OCI-LY3 (cell line): ENCODE data around the gene CROCC.
"Not testable (repeated sequence)": the region's sequence is repeated elsewhere in the genome, so short reads cannot be mapped to it uniquely, and the experiment has no call there.

ENCODE experiments used
- EZH2phosphoT487 ChIP-seq: fragments of 200-600 bp; shearing (Covaris generic); IDR thresholded peaks from 2 replicates; pipeline ENCODE4 v1.6.1; 2018; ENCODE audit warnings: antibody characterized with exemption, mixed run types, low read depth
- TF ChIP-seq, protein P1 (sequence below): fragments of 200-600, 300-600 bp; sonication (generic); IDR thresholded peaks from 2 replicates; pipeline ENCODE4 v1.5.1; 2014; ENCODE audit warnings: antibody characterized with exemption, low read length, low read depth

DNA sequence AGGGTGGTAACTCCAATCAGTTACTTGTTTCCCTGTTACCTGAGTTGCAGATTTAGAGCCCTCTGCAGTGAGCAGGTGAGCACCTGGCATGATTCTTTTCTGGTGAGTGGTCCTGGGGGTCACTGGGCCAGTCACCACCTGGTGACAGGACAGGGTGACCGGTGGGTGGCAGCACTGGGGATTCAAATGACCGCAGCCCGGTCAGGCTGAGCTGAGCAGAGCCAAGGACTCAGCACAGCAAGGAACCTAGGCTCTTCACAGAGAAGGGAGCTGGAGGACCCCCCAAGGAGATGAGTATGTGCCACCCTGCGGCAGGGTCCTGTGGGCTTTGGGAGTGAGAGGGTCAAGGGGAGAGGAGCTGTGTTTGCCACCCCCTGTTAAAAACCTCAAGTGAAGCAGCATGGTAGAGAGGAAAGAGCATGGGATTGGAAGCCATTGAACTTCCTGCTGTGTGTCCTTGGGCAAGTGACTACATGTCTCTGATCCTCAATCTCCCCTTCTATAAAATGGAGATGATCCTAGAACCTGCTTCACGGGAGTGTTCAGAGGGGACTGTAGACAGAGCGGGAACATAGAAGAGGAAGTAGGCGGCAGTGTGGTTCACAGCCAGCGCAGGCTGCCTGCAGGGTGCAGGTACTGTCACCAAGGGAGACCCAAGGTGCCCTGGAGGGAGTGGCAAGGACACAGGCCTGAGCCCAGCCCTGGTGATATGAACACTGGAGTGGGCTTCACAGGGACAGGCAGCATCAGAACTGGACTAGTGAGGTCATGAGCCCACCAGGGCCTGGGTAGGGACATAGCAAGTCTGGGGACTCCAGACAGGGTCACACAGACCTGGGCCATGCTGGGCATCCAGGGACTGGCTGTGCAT, 9.6 kb upstream of the CROCC start:
- TF ChIP-seq, protein P1, sequence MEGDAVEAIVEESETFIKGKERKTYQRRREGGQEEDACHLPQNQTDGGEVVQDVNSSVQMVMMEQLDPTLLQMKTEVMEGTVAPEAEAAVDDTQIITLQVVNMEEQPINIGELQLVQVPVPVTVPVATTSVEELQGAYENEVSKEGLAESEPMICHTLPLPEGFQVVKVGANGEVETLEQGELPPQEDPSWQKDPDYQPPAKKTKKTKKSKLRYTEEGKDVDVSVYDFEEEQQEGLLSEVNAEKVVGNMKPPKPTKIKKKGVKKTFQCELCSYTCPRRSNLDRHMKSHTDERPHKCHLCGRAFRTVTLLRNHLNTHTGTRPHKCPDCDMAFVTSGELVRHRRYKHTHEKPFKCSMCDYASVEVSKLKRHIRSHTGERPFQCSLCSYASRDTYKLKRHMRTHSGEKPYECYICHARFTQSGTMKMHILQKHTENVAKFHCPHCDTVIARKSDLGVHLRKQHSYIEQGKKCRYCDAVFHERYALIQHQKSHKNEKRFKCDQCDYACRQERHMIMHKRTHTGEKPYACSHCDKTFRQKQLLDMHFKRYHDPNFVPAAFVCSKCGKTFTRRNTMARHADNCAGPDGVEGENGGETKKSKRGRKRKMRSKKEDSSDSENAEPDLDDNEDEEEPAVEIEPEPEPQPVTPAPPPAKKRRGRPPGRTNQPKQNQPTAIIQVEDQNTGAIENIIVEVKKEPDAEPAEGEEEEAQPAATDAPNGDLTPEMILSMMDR, result not testable (repeated sequence)
- not testable (repeated sequence) for TF ChIP-seq EZH2phosphoT487
